HG03280 (cell line): ENCODE results near the gene HNRNPM.
A peak's percentile ranks its signal among the peaks of the same experiment; 100 is the strongest.
"Not testable (repeated sequence)": the region's sequence is repeated elsewhere in the genome, so short reads cannot be mapped to it uniquely, and the experiment has no call there.

ENCODE experiments used
- ATAC-seq: cut with Tn5 transposase; IDR thresholded peaks from one replicate; pipeline ENCODE4 v1.9.1; 2021; ENCODE audit warnings: mild to moderate bottlenecking, moderate library complexity; ENCODE audit not compliant: unreplicated experiment

HNRNPM gene

DNA sequence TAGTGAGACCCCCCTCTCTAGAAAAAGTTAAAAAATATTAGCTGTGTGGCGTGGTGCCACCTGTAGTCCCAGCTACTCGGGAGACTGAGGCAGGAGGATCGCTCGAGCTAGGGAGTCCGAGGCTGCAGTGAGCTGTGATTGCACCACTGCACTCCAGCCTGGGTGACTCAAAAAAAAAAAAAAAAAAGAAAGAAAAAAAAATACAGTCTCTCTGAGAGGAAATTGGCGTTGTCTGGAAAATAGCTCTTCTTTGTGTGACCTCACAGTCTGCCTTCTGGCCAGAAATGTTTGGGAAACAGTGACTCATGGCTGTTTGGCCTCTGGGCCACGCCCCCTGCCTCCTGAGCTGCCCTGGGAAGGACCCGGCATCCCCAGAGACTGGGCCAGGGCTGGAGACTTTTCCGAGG is 21.0 kb upstream of the HNRNPM start:
- ATAC-seq, result no peak

GRCh38 chr19:8425331-8425730 is 19.4 kb upstream of the HNRNPM start:
- ATAC-seq, result not testable (repeated sequence)

GRCh38 chr19:8426283-8426682 is 18.5 kb upstream of the HNRNPM start:
- no peak for ATAC-seq

- ATAC-seq, result no peak
These were observed 15.7 kb upstream of the HNRNPM start for GRCh38 chr19:8429044-8429443.

- no peak for ATAC-seq
These were observed 14.9 kb upstream of the HNRNPM start for GRCh38 chr19:8429826-8430225.

DNA sequence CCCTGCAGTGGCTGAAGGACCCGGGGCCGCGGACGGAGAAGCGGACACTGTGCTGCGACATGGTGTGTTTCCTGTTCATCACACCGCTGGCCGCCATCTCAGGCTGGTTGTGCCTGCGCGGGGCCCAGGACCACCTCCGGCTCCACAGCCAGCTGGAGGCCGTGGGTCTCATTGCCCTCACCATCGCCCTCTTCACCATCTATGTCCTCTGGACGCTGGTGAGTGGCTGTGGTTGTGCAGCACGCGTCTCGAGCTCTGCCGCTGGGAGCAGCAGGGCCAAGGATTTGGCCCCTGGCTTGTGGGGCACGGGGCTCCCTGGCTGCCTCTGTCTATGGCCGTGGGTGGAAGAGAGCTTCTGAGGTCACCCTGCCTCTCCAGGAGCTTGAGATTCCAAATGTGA is 14.1 kb upstream of the HNRNPM start:
- no peak for ATAC-seq

DNA sequence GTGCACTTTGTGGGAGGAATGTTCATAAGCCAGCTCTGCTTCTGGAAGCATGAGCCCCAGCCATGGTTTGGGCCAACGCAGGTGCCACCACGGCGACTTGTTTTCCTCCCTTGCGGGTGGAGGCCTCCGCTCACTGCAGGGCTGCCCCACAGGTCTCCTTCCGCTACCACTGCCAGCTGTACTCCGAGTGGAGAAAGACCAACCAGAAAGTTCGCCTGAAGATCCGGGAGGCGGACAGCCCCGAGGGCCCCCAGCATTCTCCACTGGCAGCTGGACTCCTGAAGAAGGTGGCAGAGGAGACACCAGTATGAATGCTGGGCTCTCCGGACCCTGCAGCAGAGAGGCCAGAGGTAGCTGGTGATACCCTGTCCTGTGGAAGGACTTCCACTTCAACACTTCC is 6.5 kb upstream of the HNRNPM start:
- ATAC-seq, result no peak

DNA sequence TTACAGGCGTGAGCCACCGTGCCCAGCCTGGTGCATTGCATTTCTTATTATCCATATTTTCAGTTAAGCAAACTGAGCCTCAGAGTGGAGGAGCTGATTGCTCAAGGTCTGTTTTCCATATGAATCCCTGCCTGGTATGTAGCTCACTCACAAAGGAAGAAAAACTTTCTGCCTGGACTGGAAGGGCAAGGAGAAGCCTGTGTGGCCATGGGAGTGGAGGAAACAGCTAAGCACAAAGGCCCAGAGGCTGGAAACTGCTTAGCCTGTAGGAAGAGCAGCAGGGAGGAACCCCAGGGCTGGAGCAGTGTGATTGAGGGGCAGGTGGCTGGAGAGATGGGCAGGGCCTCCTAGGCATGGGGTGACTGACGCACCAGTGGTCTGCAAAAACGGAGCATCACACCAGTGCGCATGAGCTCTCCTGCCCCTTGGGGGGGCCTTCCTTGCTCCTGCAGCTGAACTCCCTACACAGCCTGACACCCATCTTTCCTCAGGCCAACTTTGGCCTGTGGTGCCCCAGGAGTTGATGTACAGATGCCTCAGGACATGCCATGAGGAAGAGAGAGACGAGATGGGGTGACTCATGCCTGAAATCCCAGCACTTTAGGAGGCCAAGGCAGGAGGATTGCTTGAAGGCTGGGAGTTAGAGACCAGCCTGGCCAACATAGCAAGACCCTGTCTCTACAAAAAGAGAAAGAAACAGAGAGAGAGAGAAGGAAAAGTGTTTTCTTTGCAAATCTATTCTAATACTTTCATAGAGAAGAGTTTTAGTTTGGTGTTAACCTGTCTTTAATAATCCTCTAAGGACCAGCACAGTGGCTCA is 2.8 kb upstream of the HNRNPM start:
- no peak for ATAC-seq

- not testable (repeated sequence) for ATAC-seq
These were observed 567 bp upstream of the HNRNPM start for GRCh38 chr19:8444140-8444676.

- peak; percentile 29 for ATAC-seq
These were observed 770 bp downstream of the HNRNPM start for GRCh38 chr19:8445488-8446001.

DNA sequence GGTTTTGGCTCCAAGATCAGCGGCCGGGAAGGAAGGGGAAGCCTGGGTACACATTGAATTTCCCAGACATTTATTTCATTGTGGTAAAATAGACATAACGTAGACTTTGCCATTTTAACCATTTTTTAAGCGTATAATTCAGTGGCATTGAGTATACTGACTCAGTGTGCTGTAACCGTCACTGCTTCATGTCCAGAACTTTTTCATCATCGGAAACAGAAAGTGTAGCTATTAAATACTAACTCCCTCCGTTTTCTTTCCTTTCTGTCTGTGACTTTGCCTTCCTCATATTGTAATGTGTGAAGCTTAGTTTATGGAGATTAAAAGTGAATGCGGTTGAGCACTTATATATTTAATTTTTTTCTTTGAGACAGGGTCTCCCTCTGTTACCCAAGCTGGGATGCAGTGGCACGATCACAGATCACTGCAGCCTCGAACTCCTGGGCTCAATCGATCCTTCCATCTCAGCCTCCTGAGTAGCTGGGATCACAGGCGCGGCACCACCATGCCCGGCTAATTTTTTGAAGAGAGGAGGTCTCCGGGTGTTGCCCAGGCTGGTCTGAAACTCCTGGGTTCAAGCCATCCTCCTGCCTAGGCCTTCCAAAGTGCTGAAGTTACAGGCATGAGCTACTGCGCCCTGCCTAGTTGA is 1.4 kb downstream of the HNRNPM start:
- no peak for ATAC-seq

GRCh38 chr19:8449830-8450229 is 5.1 kb downstream of the HNRNPM start:
- no peak for ATAC-seq

- ATAC-seq, result no peak
These were observed 6.6 kb downstream of the HNRNPM start for GRCh38 chr19:8451377-8451776.

GRCh38 chr19:8451885-8452284 is 7.1 kb downstream of the HNRNPM start:
- no peak for ATAC-seq

DNA sequence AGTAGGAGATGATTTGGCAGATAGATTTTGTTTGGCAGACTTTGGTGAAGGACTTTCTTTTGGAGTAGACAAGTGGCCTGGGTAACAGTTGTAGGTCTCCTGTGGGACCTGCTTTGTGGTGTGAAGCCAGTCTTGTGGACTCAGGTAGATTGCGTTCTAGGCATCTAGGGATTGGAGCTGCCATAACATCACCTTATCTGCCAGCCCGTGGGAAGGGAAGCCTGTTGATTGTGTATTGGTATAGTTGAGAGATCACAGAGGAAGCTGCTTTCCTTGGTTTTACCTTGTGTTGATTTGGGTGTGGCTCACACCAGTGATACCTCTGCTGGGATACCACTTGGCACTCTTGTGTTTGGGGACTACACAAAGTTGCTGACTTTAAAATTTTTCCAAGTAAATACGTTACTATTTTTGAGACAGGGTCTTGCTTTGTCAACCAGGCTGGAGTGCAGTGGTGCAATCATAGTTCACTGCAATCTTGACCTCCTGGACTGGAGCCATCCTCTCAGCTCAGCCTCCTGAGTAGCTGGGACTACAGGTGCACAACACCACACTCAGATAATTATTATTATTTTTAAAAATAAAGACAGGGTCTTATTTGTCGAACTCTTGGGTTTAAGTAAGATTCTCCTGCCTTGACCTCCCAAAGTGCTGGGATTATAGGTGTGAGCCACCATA is 7.8 kb downstream of the HNRNPM start:
- no peak for ATAC-seq

DNA sequence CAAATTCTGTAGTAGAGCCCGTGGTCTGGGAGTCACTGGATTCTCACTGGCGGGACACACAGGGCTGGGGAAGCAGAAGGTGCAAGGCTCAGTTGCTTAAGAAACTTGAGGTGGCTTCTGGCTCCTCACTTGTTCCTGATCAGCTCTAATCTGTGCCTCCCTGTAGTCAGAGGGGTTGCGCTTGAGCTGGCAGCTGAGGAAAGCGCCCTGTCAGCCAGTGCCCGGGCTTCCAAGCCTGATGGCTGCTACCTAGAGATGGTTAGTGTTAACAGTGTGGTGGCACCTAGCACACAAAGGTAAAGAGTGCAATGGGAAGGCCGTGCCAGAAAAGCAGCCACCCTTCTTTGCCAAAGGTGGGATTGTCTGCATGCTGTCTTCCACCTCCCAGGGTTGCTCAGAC is 8.8 kb downstream of the HNRNPM start:
- no peak for ATAC-seq

DNA sequence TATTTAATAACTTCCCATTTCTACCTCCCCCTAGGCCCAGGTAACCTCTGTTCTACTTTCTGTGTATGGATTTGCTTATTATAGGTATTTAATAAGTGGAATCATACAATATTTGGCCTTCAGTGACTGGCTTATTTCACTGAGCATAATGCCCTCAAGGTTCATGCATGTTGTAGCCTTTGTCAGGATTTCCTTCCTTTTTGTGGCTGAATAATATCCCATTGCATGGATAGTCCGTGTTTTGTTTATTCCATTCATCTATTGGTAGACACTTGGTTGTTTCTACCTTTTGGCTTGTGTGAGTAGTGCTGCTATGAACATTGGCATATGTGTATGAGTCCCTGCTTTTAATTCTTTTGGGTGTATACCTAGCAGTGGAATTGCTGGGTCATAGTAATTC is 9.4 kb downstream of the HNRNPM start:
- no peak for ATAC-seq

GRCh38 chr19:8455018-8455417 is 10.2 kb downstream of the HNRNPM start:
- ATAC-seq, result no peak

- ATAC-seq, result no peak
These were observed 11.3 kb downstream of the HNRNPM start for GRCh38 chr19:8456064-8456463.

GRCh38 chr19:8457209-8457608 is 12.4 kb downstream of the HNRNPM start:
- no peak for ATAC-seq

DNA sequence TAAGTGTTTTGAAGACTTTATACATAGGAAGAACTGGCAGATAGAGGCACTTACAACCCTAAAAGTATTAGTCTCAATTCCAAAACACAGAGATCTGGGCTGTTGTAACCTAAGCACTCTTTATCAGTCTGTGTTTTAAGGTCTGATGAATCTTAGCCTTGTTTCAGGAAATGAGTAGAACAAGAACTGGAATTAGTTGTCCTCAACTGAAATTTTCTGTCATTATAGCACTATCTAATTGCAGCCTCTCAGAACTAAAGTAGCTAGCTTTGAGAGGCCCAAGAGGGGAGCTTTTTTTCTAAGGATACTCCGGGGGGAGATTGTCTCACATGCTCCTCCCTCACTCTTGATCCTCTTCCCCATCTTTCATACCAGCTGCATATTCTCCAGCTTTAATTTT is 13.1 kb downstream of the HNRNPM start:
- ATAC-seq, result no peak
